Kidney (tissue), 14 donors: ENCODE data around the gene HAUS3. TPM values are rescaled to one million over a fixed set of nuclear protein-coding genes. Genes with fewer than 3 reads are reported as not detected.

Experiments
- DNase-seq, 5 donors: peaks; one replicate each; pipeline ENCODE4 v3.0.0-alpha.2; 2013 to 2020
- FAIRE-seq: peaks from 2 replicates; lab custom pipeline; 2012; peaks lifted over from hg19 to GRCh38; lab: Jason Lieb, UNC
- H3K27ac ChIP-seq, 2 donors: one replicate each; pipeline ENCODE4 v1.7.0; 2013; ENCODE audit warnings: low read depth in 2 of 2, low read length in 2 of 2, inconsistent platforms in 1 of 2
- H3K27me3 ChIP-seq: one replicate; pipeline ENCODE4 v1.7.1; 2013; ENCODE audit warnings: low read length, inconsistent platforms; ENCODE audit not compliant: control insufficient read depth, insufficient read depth
- H3K36me3 ChIP-seq, 3 donors: one replicate each; pipeline versions ENCODE4 v1.7.0 to v1.7.1; 2013; ENCODE audit warnings: low read length in 3 of 3, control low read depth in 1 of 3, inconsistent platforms in 1 of 3; ENCODE audit not compliant: insufficient read depth in 3 of 3, control insufficient read depth in 2 of 3
- H3K4me1 ChIP-seq, 3 donors: one replicate each; pipeline versions ENCODE4 v1.7.0 to v1.7.1; 2013; ENCODE audit warnings: low read length in 3 of 3, inconsistent platforms in 1 of 3, low read depth in 1 of 3; ENCODE audit not compliant: control insufficient read depth in 2 of 3, insufficient read depth in 2 of 3
- H3K4me3 ChIP-seq, 3 donors: one replicate each; pipeline versions ENCODE4 v1.7.0 to v1.8.1; 2013; ENCODE audit warnings: low read length in 3 of 3, control low read depth in 1 of 3, inconsistent platforms in 1 of 3
- H3K9ac ChIP-seq, 3 donors: one replicate each; pipeline versions ENCODE4 v1.7.0 to v1.7.1; 2013; ENCODE audit warnings: low read length in 3 of 3, control low read depth in 1 of 3, inconsistent platforms in 1 of 3
- H3K9me3 ChIP-seq, 3 donors: one replicate each; pipeline versions ENCODE4 v1.7.0 to v1.7.1; 2013; ENCODE audit warnings: low read length in 3 of 3, control low read depth in 1 of 3, inconsistent platforms in 1 of 3; ENCODE audit not compliant: control insufficient read depth in 2 of 3, insufficient read depth in 1 of 3
- CTCF ChIP-seq: IDR thresholded peaks from 3 replicates; pipeline ENCODE4 v1.5.1; 2012; ENCODE audit warnings: mild to moderate bottlenecking, moderate library complexity, borderline replicate concordance; ENCODE audit not compliant: insufficient read depth; ENCODE audit errors: extremely low read depth
- intact Hi-C: fragments of 100-400 bp; cut with DNase I; formaldehyde crosslinking; loops from one replicate; pipeline ENCODE4 v1.11.1; 2022
- polyA plus RNA-seq: library from polyadenylated mRNA; stranded (reverse); fragments of 350-450 nt; fragmentation: Illumina TruSeq; extraction: RNeasy Lipid Tissue Mini Kit (QIAGEN cat#74804); gene quantifications from one replicate; pipeline ENCODE4 v1.2.3, GENCODE V29; 2014; ENCODE audit warnings: low read depth, low replicate concordance; ENCODE audit not compliant: insufficient read depth
- total RNA-seq: library from RNA; stranded (reverse); fragmentation: NEBNext Ultra II Directional; extraction: Animal tissue kit (Norgen Biotek cat#: 25700); gene quantifications from one replicate; pipeline ENCODE4 v1.2.1, GENCODE V29; 2021
- donor health status: control.
- donor health status: control.
- donor health status: control.
- donor health status: control.
- donor health status: control.
- donor health status: DM: yes; HTN: yes; CAD: no.
- donor health status: Normal renal cell carcinoma (clear cell type).

The HAUS3 gene
- total and polyA plus RNA-seq, 2 donors from 2014 or later: 4.1 to 12.1 TPM

DNA sequence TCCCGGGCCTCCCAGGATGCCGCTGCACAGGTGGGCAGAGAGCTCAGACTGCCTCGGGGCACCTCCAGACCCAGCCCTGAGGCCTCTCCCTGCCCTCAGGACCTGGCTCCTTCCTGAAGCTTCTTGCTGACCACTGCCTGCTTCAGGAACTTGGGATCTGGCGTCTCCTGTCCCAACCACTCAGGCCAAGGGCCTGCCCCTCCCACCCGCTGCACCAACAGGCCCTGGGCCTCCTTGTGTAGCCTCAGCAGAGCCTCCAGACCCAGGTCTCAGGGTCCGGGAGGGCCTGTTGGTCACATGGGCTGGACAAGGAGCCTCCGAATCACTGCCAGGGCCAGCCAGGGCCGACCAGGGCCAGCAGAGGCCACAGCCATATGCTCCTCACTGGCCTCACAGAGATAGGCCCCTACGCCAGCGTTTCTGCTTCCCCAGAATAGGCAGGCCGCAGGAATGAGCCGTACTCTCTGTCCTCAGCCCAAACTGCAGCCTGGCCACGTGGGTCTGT, 17.2 kb upstream of the HAUS3 start:
- H3K27ac ChIP-seq: peak overlapping the region in 1 of 2 donors; percentile 17
- H3K4me3 ChIP-seq: no peak overlapping the region
- peaks cover 0 to 6% (median 6%) of the 10 kb centered on the region in 3 donors for H3K36me3 ChIP-seq
- intact Hi-C loops: no loop called here
- FAIRE-seq (no peak), DNase-seq (peak in 2 of 5 donors; percentile 8 to 71)
- no peaks in the 10 kb centered on the region for H3K27me3 ChIP-seq
- peaks cover 0 to 64% (median 18%) of the 10 kb centered on the region in 3 donors for H3K4me1 ChIP-seq
- no peak overlapping the region for H3K9ac ChIP-seq
- no peak for TF ChIP-seq CTCF
- no peaks in the 10 kb centered on the region for H3K9me3 ChIP-seq

DNA sequence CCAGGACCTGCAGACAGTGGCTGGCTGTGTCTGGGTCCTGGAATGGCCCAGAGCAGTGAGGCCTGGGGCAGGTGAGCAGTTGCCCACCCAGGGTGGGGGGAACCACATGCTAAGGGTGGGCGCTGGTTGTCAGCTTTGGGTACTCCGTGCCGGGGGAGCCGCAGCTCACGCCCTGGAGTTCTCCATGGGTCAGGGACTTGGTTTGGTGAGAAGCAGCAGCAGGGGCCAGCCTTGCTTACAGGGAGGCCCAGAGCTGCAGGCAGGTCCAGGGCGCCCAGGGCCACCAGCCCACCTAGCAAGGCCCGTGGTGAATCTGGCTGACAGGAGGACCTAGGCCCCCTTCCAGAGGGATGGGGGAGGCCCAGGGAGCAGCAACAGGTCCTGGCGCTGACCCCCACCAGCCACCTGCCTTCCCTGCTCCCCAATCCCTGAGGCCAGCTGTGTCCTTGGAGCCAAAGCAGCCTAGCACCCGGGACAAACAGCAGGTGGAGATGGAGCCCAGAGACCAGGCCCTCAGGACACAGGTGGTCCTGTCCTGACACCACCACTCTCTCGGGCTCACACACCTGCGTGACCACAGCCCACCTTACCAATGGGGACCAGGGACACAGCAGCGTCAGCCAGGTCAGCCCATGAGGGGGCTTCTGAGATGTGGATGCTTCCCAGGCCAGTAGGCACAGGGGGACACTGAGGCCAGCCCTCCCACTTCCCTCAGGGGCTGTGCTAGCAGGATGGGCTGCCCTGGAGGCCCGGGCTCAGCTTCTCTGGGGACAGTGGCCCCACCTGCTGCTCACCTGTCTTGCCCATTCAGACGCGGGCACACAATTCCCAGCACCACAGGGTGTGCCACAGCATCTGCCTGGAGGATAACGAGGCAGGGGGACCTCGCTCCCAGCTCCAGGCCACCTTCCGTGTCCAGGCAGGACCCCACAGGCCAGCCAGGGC, 16.4 kb upstream of the HAUS3 start:
- Histone ChIP-seq H3K27me3 (no peaks in the 10 kb centered on the region), H3K36me3 (peaks cover 0 to 8% (median 6%) of the 10 kb centered on the region in 3 donors), H3K4me3 (no peak overlapping the region), H3K4me1 (peaks cover 0 to 61% (median 18%) of the 10 kb centered on the region in 3 donors), H3K9ac (peak overlapping the region in 2 of 3 donors; percentile 39 to 51), H3K9me3 (no peaks in the 10 kb centered on the region), H3K27ac (peak overlapping the region in 1 of 2 donors; percentile 87)
- no peak for TF ChIP-seq CTCF
- intact Hi-C loops: no loop called here
- no peak for FAIRE-seq
- DNase-seq: peak in 2 of 5 donors; percentile 11 to 76

GRCh38 chr4:2257361-2258081, 15.6 kb upstream of the HAUS3 start:
- Histone ChIP-seq H3K4me1 (peaks cover 0 to 60% (median 18%) of the 10 kb centered on the region in 3 donors), H3K27me3 (no peaks in the 10 kb centered on the region), H3K9ac (peak overlapping the region in 2 of 3 donors; percentile 46 to 51), H3K4me3 (no peak overlapping the region), H3K9me3 (no peaks in the 10 kb centered on the region), H3K27ac (peak overlapping the region; percentile 87 to 90), H3K36me3 (peaks cover 0 to 10% (median 6%) of the 10 kb centered on the region in 3 donors)
- intact Hi-C loops: no loop called here
- FAIRE-seq: no peak
- peak in 2 of 5 donors; percentile 2 to 72 for DNase-seq
- TF ChIP-seq CTCF: no peak
